HEK293T (cell line): ENCODE results near the gene CHSY3.

Experiments
- ARNT ChIP-seq: fragments of 450-650 bp; IDR thresholded peaks from 2 replicates; pipeline ENCODE4 v1.6.1; 2017; ENCODE audit warnings: mild to moderate bottlenecking
- BHLHE40 ChIP-seq: fragments of 450-650 bp; IDR thresholded peaks from 2 replicates; pipeline ENCODE4 v1.6.1; 2016; ENCODE audit warnings: mild to moderate bottlenecking, moderate library complexity, borderline replicate concordance
- FOXA1 ChIP-seq: fragments of 450-650 bp; IDR thresholded peaks from 2 replicates; pipeline ENCODE4 v1.6.1; 2016; ENCODE audit warnings: mild to moderate bottlenecking
- FOXK2 ChIP-seq: fragments of 450-650 bp; IDR thresholded peaks from 2 replicates; pipeline ENCODE4 v1.6.1; 2016; ENCODE audit warnings: mild to moderate bottlenecking
- FOXM1 ChIP-seq: fragments of 450-650 bp; IDR thresholded peaks from 2 replicates; pipeline ENCODE4 v1.6.1; 2017; ENCODE audit warnings: mild to moderate bottlenecking, borderline replicate concordance
- NFRKB ChIP-seq: fragments of 450-650 bp; IDR thresholded peaks from 2 replicates; pipeline ENCODE4 v1.6.1; 2016; ENCODE audit warnings: mild to moderate bottlenecking, moderate library complexity
- SP1 ChIP-seq: fragments of 450-650 bp; IDR thresholded peaks from 2 replicates; pipeline ENCODE4 v1.6.1; 2017
- SUZ12 ChIP-seq: fragments of 450-650 bp; IDR thresholded peaks from 2 replicates; pipeline ENCODE4 v1.6.1; 2016; ENCODE audit warnings: mild to moderate bottlenecking
- TARDBP ChIP-seq: fragments of 450-650 bp; IDR thresholded peaks from 2 replicates; pipeline ENCODE4 v1.6.1; 2016

DNA sequence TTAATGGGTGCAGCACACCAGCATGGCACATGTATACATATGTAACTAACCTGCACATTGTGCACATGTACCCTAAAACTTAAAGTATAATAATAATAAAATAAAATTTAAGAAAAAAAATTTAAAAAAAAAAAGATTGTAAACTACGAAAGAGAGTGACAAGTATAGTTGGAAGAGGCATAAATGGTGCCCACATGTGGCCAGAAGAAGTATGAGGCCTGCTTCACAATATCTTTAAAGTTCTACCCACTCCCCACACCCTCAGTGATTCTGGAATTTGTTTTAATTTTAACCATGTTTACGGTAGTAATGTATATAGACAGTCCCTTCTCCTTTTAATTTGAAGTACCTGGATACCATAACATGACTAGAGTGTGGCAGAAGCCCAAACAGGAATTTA, 172.7 kb downstream of the CHSY3 start:
- TF ChIP-seq FOXA1 (no peak), SUZ12 (no peak), NFRKB (no peak), SP1 (no peak), FOXK2 (no peak), BHLHE40 (no peak), ARNT (no peak), TARDBP (no peak), FOXM1 (no peak)
